H1 (cell line): ENCODE measurements around the gene IFI30. TPM values are rescaled to one million over a fixed set of nuclear protein-coding genes. Genes with fewer than 3 reads are reported as not detected.

Experiments used
- CTCF ChIA-PET: fragments of 300-600 bp; sonication (Branson Sonifier 250); formaldehyde crosslinking; loops from one replicate; lab custom pipeline; 2021; ENCODE audit not compliant: partially characterized antibody; lab: Charles Lee
- POLR2A ChIA-PET: fragments of 300-600 bp; sonication (Branson Sonifier 250); formaldehyde crosslinking; loops from one replicate; lab custom pipeline; 2021; ENCODE audit warnings: inconsistent platforms; ENCODE audit not compliant: partially characterized antibody; lab: Charles Lee
- DNase-seq, 2 experiments: peaks; one replicate each; pipeline versions ENCODE4 v3.0.0 to v3.0.0-alpha.2; 2010 to 2022; ENCODE audit warnings: low spot score in 2 of 2, low read depth in 1 of 2, mixed read lengths in 1 of 2
- FAIRE-seq: peaks from 2 replicates; lab custom pipeline; 2011; peaks lifted over from hg19 to GRCh38; lab: Jason Lieb, UNC
- H2AFZ ChIP-seq: 2 replicates; pipeline ENCODE4 v1.8.1; 2012; ENCODE audit warnings: low read length, inconsistent platforms
- H2AK5ac ChIP-seq: 2 replicates; pipeline ENCODE4 v1.6.1; 2013; ENCODE audit warnings: low read depth, low read length
- H2BK120ac ChIP-seq: replicated peaks from 2 replicates; pipeline ENCODE3; 2013; ENCODE audit warnings: low read depth, low read length, inconsistent platforms
- H2BK12ac ChIP-seq: 2 replicates; pipeline ENCODE4 v1.6.1; 2013; ENCODE audit warnings: low read depth, low read length
- H2BK15ac ChIP-seq: 2 replicates; pipeline ENCODE4 v1.6.1; 2013; ENCODE audit warnings: low read length
- H2BK20ac ChIP-seq: 2 replicates; pipeline ENCODE4 v1.6.1; 2013; ENCODE audit warnings: low read length
- H2BK5ac ChIP-seq: 2 replicates; pipeline ENCODE4 v1.6.1; 2013; ENCODE audit warnings: low read depth, low read length
- H3K14ac ChIP-seq: 2 replicates; pipeline ENCODE4 v1.6.1; 2013; ENCODE audit warnings: inconsistent platforms; ENCODE audit not compliant: insufficient read length
- H3K18ac ChIP-seq: 2 replicates; pipeline ENCODE4 v1.6.1; 2013; ENCODE audit warnings: low read length; ENCODE audit errors: extremely low read depth
- H3K23ac ChIP-seq: 2 replicates; pipeline ENCODE4 v1.6.1; 2013; ENCODE audit warnings: inconsistent platforms; ENCODE audit not compliant: insufficient read length
- H3K23me2 ChIP-seq: 2 replicates; pipeline ENCODE4 v1.6.1; 2013; ENCODE audit warnings: low read depth, low read length
- H3K27ac ChIP-seq: 2 replicates; pipeline ENCODE4 v1.6.1; 2011; ENCODE audit warnings: low read depth, low read length, inconsistent platforms
- H3K27me3 ChIP-seq, 4 experiments: replicated peaks in 1 of 4; 1 replicate in 1 of 4; 2 replicates in 3 of 4; pipeline versions ENCODE4 v1.6.1 to v1.8.1; 2011 to 2013; ENCODE audit warnings: low read length in 3 of 4, mild to moderate bottlenecking in 3 of 4, inconsistent platforms in 2 of 4, mixed read lengths in 2 of 4, moderate library complexity in 1 of 4; ENCODE audit not compliant: control insufficient read depth in 3 of 4, insufficient read depth in 3 of 4; ENCODE audit errors: extremely low read depth in 1 of 4
- H3K36me3 ChIP-seq, 4 experiments: 2 replicates each; pipeline versions ENCODE4 v1.6.1 to v1.8.1; 2011 to 2013; ENCODE audit warnings: mild to moderate bottlenecking in 4 of 4, low read length in 3 of 4, moderate library complexity in 2 of 4, control low read depth in 1 of 4, inconsistent platforms in 1 of 4; ENCODE audit not compliant: insufficient read depth in 4 of 4, control insufficient read depth in 2 of 4
- H3K4ac ChIP-seq: replicated peaks from 2 replicates; pipeline ENCODE3; 2013; ENCODE audit warnings: low read length, low read depth, mixed read lengths, inconsistent platforms; ENCODE audit not compliant: insufficient read length
- H3K4me1 ChIP-seq, 4 experiments: replicated peaks in 1 of 4; 1 replicate in 1 of 4; 2 replicates in 3 of 4; pipeline versions ENCODE4 v1.6.1 to v1.8.1; 2011 to 2013; ENCODE audit warnings: low read length in 3 of 4, inconsistent platforms in 2 of 4, mixed read lengths in 1 of 4; ENCODE audit not compliant: insufficient read depth in 4 of 4, control insufficient read depth in 3 of 4
- H3K4me2 ChIP-seq, 2 experiments: 2 replicates each; pipeline versions ENCODE4 v1.6.1 to v1.8.1; 2011 to 2013; ENCODE audit warnings: low read depth in 2 of 2, low read length in 2 of 2, control low read depth in 1 of 2, inconsistent platforms in 1 of 2, mild to moderate bottlenecking in 1 of 2; ENCODE audit not compliant: insufficient read depth in 1 of 2
- H3K4me3 ChIP-seq, 4 experiments: fragments of 200-600, 300-600 bp in 1 of 4; sonication (generic), shearing (Covaris generic), sonication (Bioruptor Twin) in 1 of 4; 2 replicates each; pipeline versions ENCODE4 v1.5.1 to v1.8.1; 2011 to 2016; ENCODE audit warnings: low read length in 4 of 4, low read depth in 3 of 4, control low read depth in 2 of 4, inconsistent platforms in 2 of 4, mild to moderate bottlenecking in 2 of 4, mixed read lengths in 1 of 4, moderate library complexity in 1 of 4; ENCODE audit not compliant: insufficient read depth in 2 of 4; ENCODE audit errors: extremely low read depth in 1 of 4
- H3K56ac ChIP-seq: replicated peaks from 2 replicates; pipeline ENCODE3; 2013; ENCODE audit warnings: low read depth, mild to moderate bottlenecking, mixed read lengths, low read length, inconsistent platforms; ENCODE audit not compliant: insufficient read length
- H3K79me1 ChIP-seq: 2 replicates; pipeline ENCODE4 v1.6.1; 2013; ENCODE audit warnings: low read depth, low read length, control low read depth
- H3K79me2 ChIP-seq, 2 experiments: 2 replicates each; pipeline versions ENCODE4 v1.6.1 to v1.8.1; 2012 to 2013; ENCODE audit warnings: low read length in 2 of 2, mild to moderate bottlenecking in 2 of 2, inconsistent platforms in 1 of 2; ENCODE audit not compliant: insufficient read depth in 2 of 2, control insufficient read depth in 1 of 2
- H3K9ac ChIP-seq, 4 experiments: replicated peaks in 1 of 4; 1 replicate in 1 of 4; 2 replicates in 3 of 4; pipeline versions ENCODE4 v1.6.1 to v1.8.1; 2011 to 2013; ENCODE audit warnings: low read depth in 3 of 4, low read length in 3 of 4, control low read depth in 2 of 4, mild to moderate bottlenecking in 2 of 4, moderate library complexity in 2 of 4, inconsistent platforms in 1 of 4; ENCODE audit errors: extremely low read depth in 1 of 4
- H3K9me3 ChIP-seq, 2 experiments: 2 replicates each; pipeline versions ENCODE4 v1.6.1 to v1.8.1; 2012 to 2013; ENCODE audit warnings: mild to moderate bottlenecking in 2 of 2, moderate library complexity in 2 of 2, control low read depth in 1 of 2, inconsistent platforms in 1 of 2, low read depth in 1 of 2, low read length in 1 of 2, mixed read lengths in 1 of 2; ENCODE audit not compliant: insufficient read depth in 2 of 2
- H4K20me1 ChIP-seq, 2 experiments: replicated peaks in 1 of 2; 2 replicates each; pipeline versions ENCODE3 to v1.8.1; 2011 to 2013; ENCODE audit warnings: inconsistent platforms in 2 of 2, low read length in 2 of 2, mild to moderate bottlenecking in 1 of 2; ENCODE audit not compliant: insufficient read depth in 2 of 2, control insufficient read depth in 1 of 2
- H4K5ac ChIP-seq: 2 replicates; pipeline ENCODE4 v1.6.1; 2013; ENCODE audit warnings: low read length, low read depth, mixed read lengths, inconsistent platforms; ENCODE audit not compliant: insufficient read length
- H4K8ac ChIP-seq: 2 replicates; pipeline ENCODE4 v1.8.0; 2013; ENCODE audit warnings: mild to moderate bottlenecking, moderate library complexity, low read length, inconsistent platforms; ENCODE audit not compliant: insufficient read depth; ENCODE audit errors: extremely low read depth
- H4K91ac ChIP-seq: replicated peaks from 2 replicates; pipeline ENCODE3; 2013; ENCODE audit warnings: low read length, mixed read lengths, inconsistent platforms; ENCODE audit not compliant: insufficient read length
- ASH2L ChIP-seq: fragments of 200-600, 300-600 bp; sonication (generic); IDR thresholded peaks from one replicate; pipeline ENCODE4 v1.7.1; 2017; ENCODE audit warnings: low read length
- CHD2 ChIP-seq: IDR thresholded peaks from 2 replicates; pipeline ENCODE4 v1.6.1; 2012; ENCODE audit warnings: low read length, improper control_type of control experiment
- CREB1 ChIP-seq: IDR thresholded peaks from 2 replicates; pipeline ENCODE4 v1.6.1; 2012; ENCODE audit warnings: inconsistent platforms
- EP300 ChIP-seq, 2 experiments: IDR thresholded peaks; 1 replicate in 1 of 2; 2 replicates in 1 of 2; pipeline ENCODE4 v1.6.1; 2011 to 2012; ENCODE audit warnings: low read depth in 2 of 2, low read length in 2 of 2, mild to moderate bottlenecking in 2 of 2, borderline replicate concordance in 1 of 2, inconsistent platforms in 1 of 2, moderate library complexity in 1 of 2
- FOSL1 ChIP-seq: IDR thresholded peaks from 2 replicates; pipeline ENCODE4 v1.6.1; 2011; ENCODE audit warnings: mild to moderate bottlenecking, low read depth, low read length, moderate library complexity; ENCODE audit not compliant: insufficient read depth
- HDAC6 ChIP-seq: IDR thresholded peaks from one replicate; pipeline ENCODE4 v1.7.1; 2012; ENCODE audit warnings: low read depth, mild to moderate bottlenecking, inconsistent platforms, low read length, moderate library complexity
- RXRA ChIP-seq: IDR thresholded peaks from 2 replicates; pipeline ENCODE4 v1.6.1; 2011; ENCODE audit warnings: low read depth, mild to moderate bottlenecking, low read length, moderate library complexity; ENCODE audit not compliant: insufficient read depth
- SUZ12 ChIP-seq: fragments of 200-600 bp; sonication (generic); IDR thresholded peaks from 2 replicates; pipeline ENCODE4 v1.6.1; 2012; ENCODE audit warnings: mild to moderate bottlenecking, inconsistent platforms, low read length, moderate library complexity, mixed read lengths
- YY1 ChIP-seq: IDR thresholded peaks from 2 replicates; pipeline ENCODE4 v1.6.1; 2011; ENCODE audit warnings: low read depth, mild to moderate bottlenecking, low read length
- ZNF274 ChIP-seq: IDR thresholded peaks from 2 replicates; pipeline ENCODE4 v1.7.0; 2012; ENCODE audit warnings: low read length, borderline replicate concordance; ENCODE audit errors: extremely low read depth
- WGBS, 2 experiments: shearing (Covaris generic) in 1 of 2; methylation state at CpG; one replicate each; pipeline versions ENCODE4 v1.1.6 to v1.1.7; 2013 to 2015; ENCODE audit warnings: low lambda C conversion rate in 2 of 2, mixed read lengths in 2 of 2, inconsistent platforms in 1 of 2, low coverage in 1 of 2, missing lambda C conversion rate in 1 of 2; ENCODE audit not compliant: insufficient replicate concordance in 2 of 2, insufficient coverage in 1 of 2, insufficient read length in 1 of 2; ENCODE audit errors: extremely low coverage in 1 of 2, missing lambda C conversion rate in 1 of 2; 5-methylcytosine and 5-hydroxymethylcytosine counted together
- polyA plus RNA-seq, 7 experiments: library from polyadenylated mRNA; depleted of rRNA in 3 of 7; stranded (reverse) in 5 of 7; unstranded in 2 of 7; fragments of >200 nt in 5 of 7; fragments of 200-250 nt in 2 of 7; gene quantifications; 1 replicate in 5 of 7; 2 replicates in 1 of 7; 4 replicates in 1 of 7; pipeline versions ENCODE4 v1.2.1 to v1.2.3, GENCODE V29; 2011 to 2013; ENCODE audit warnings: missing spikeins in 2 of 7, mixed read lengths in 2 of 7
- total RNA-seq: library from RNA; stranded (reverse); fragmentation: NEBNext Ultra II Directional; extraction: Animal tissue kit (Norgen Biotek cat#: 25700); gene quantifications from 2 replicates; pipeline ENCODE4 v1.2.1, GENCODE V29; 2021
- TF ChIP-seq, protein P1 (sequence below): IDR thresholded peaks from 2 replicates; pipeline ENCODE4 v1.6.1; 2011; ENCODE audit warnings: low read length, improper control_type of control experiment

IFI30 gene
- total and polyA plus RNA-seq, 2 of the 8 experiments (the other 6 are each of a cell fraction or from before 2014, with no cell fraction given) = 28.9 to 62.4 TPM

DNA sequence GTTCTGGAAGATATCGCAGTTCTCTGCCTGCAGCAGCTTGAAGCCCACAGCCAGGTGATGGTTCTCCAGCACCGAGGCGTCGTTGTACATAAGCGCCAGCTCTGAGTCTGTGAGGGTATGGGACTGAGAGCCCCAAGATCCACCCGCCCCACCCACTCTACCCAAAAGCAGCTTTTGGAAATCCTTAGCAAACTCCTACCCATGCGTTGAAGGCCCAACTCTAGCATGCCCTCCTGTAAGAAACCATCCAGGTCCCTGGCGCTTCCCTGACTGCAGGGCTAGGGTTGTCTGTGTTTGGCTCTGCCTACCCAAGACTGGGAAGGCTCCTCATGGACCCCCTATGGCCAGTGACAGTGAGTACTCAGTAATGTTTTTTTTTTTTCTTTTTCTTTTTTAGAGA is 43.2 kb downstream of the IFI30 start:
- no peak overlapping the region for H3K18ac ChIP-seq
- POLR2A ChIA-PET = interaction anchor here (0.6 kb wide), 1 partner anchor 536 kb away, joined by 4 read pairs; no protein-coding TSS in a partner anchor
- H3K4me1 ChIP-seq = peaks cover 0 to 6% (median 6%) of the 10 kb centered on the region in 4 experiments; a peak in 5 of 7 replicates
- no peaks in the 10 kb centered on the region; the same call in 1 of the 2 replicates for H3K23me2 ChIP-seq
- H3K23ac ChIP-seq = no peak overlapping the region
- FAIRE-seq = no peak
- H3K9ac ChIP-seq = no peak overlapping the region
- H3K79me2 ChIP-seq = no peaks in the 10 kb centered on the region
- no peak overlapping the region for H2BK15ac ChIP-seq
- no peak overlapping the region for H4K5ac ChIP-seq
- H3K27me3 ChIP-seq = no peaks in the 10 kb centered on the region
- no peaks in the 10 kb centered on the region for H3K79me1 ChIP-seq
- TF ChIP-seq, protein P1, sequence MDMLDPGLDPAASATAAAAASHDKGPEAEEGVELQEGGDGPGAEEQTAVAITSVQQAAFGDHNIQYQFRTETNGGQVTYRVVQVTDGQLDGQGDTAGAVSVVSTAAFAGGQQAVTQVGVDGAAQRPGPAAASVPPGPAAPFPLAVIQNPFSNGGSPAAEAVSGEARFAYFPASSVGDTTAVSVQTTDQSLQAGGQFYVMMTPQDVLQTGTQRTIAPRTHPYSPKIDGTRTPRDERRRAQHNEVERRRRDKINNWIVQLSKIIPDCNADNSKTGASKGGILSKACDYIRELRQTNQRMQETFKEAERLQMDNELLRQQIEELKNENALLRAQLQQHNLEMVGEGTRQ = no peak
- TF ChIP-seq ASH2L = no peak
- TF ChIP-seq FOSL1 = no peak
- TF ChIP-seq CHD2 = no peak
- TF ChIP-seq YY1 = no peak
- TF ChIP-seq CREB1 = no peak
- no peak for TF ChIP-seq ZNF274
- no peak for TF ChIP-seq SUZ12
- TF ChIP-seq EP300 (IDR thresholded peaks at IDR 0.05; ENCODE audit: borderline replicate concordance in 1 of 2, low read depth in 2 of 2, low read length in 2 of 2) = no peak
- TF ChIP-seq RXRA = no peak
- TF ChIP-seq HDAC6 = no peak
- CTCF ChIA-PET = interaction anchor here (1.1 to 8.3 kb wide), 5 partner anchors 8 to 95 kb away, joined by 3 to 67 read pairs (median 6); no protein-coding TSS in a partner anchor
- H2AK5ac ChIP-seq = no peak overlapping the region
- H3K9me3 ChIP-seq = no peaks in the 10 kb centered on the region
- H3K14ac ChIP-seq = no peak overlapping the region
- H3K27ac ChIP-seq = no peak overlapping the region
- no peak overlapping the region for H3K56ac ChIP-seq
- H3K36me3 ChIP-seq = no peaks in the 10 kb centered on the region
- H2BK5ac ChIP-seq = no peak overlapping the region
- H4K20me1 ChIP-seq = no peaks in the 10 kb centered on the region
- H2BK12ac ChIP-seq = no peak overlapping the region
- no peak overlapping the region for H4K91ac ChIP-seq
- 94% methylated on average over 8 of the region's 8 CpGs; no CpG with 5 or more reads in 1 of the 2 experiments for WGBS, 2 experiments
- no peak overlapping the region for H4K8ac ChIP-seq
- no peak overlapping the region for H2BK20ac ChIP-seq
- no peak overlapping the region for H3K4ac ChIP-seq
- H2AFZ ChIP-seq = no peak overlapping the region
- DNase-seq = no peak
- H2BK120ac ChIP-seq = no peak overlapping the region
- H3K4me3 ChIP-seq = no peak overlapping the region
- H3K4me2 ChIP-seq = no peak overlapping the region
